SK-N-SH (cell line): ENCODE results near the gene DCANP1. TPM values are rescaled to one million over a fixed set of nuclear protein-coding genes. Genes with fewer than 3 reads are reported as not detected.
A peak's percentile ranks its signal among the peaks of the same experiment; 100 is the strongest.

Experiments used
- CTCF ChIA-PET: fragments of 300-600, 350-600 bp; formaldehyde crosslinking; extraction: SDS; loops from one replicate; lab custom pipeline; 2021; lab: Yijun Ruan, JAX
- POLR2A ChIA-PET: fragments of 350-600 bp; sonication (Branson Sonifier 250); formaldehyde crosslinking; extraction: SDS; loops from one replicate; lab custom pipeline; 2020; ENCODE audit warnings: antibody characterized with exemption, inconsistent platforms; lab: Yijun Ruan, JAX
- DNase-seq: peaks from one replicate; pipeline ENCODE4 v3.0.0; 2012
- H2AFZ ChIP-seq: fragments of 200-600 bp; sonication (generic); 2 replicates; pipeline ENCODE4 v1.8.1; 2016; ENCODE audit warnings: antibody characterized with exemption, mild to moderate bottlenecking, low read depth
- H3F3A ChIP-seq: fragments of 200-600 bp; sonication (generic); replicated peaks from 2 replicates; pipeline ENCODE3; 2016; ENCODE audit warnings: antibody characterized with exemption, mild to moderate bottlenecking; ENCODE audit not compliant: insufficient read depth
- H3K27ac ChIP-seq, 2 experiments: fragments of 200-500 bp in 1 of 2; fragments of 200-600 bp in 1 of 2; sonication (Bioruptor generic) in 1 of 2; sonication (generic), shearing (Covaris generic) in 1 of 2; 2 replicates each; pipeline versions ENCODE4 v1.5.1 to v1.6.1; 2014 to 2016; ENCODE audit warnings: low read depth in 2 of 2, inconsistent platforms in 1 of 2, low read length in 1 of 2, mild to moderate bottlenecking in 1 of 2, mixed read lengths in 1 of 2
- H3K27me3 ChIP-seq: fragments of 200-600 bp; sonication (generic), shearing (Covaris generic); 2 replicates; pipeline ENCODE4 v1.6.1; 2016; ENCODE audit warnings: mixed run types; ENCODE audit not compliant: insufficient read depth
- H3K36me3 ChIP-seq, 2 experiments: fragments of 200-500 bp in 1 of 2; fragments of 200-600 bp in 1 of 2; sonication (Bioruptor generic) in 1 of 2; sonication (generic) in 1 of 2; replicated peaks in 1 of 2; 2 replicates each; pipeline versions ENCODE3 to v1.5.1; 2014 to 2016; ENCODE audit warnings: low read length in 1 of 2, mild to moderate bottlenecking in 1 of 2; ENCODE audit not compliant: insufficient read depth in 2 of 2, control insufficient read depth in 1 of 2
- H3K4me1 ChIP-seq, 2 experiments: fragments of 200-500 bp in 1 of 2; fragments of 200-600 bp in 1 of 2; sonication (Bioruptor generic) in 1 of 2; sonication (generic), shearing (Covaris generic) in 1 of 2; 2 replicates each; pipeline versions ENCODE4 v1.5.1 to v1.6.1; 2014 to 2016; ENCODE audit warnings: low read depth in 1 of 2, low read length in 1 of 2, mixed run types in 1 of 2; ENCODE audit not compliant: insufficient read depth in 2 of 2, control insufficient read depth in 1 of 2
- H3K4me2 ChIP-seq: fragments of 200-600 bp; sonication (generic), shearing (Covaris generic); 2 replicates; pipeline ENCODE4 v1.6.1; 2017; ENCODE audit warnings: mixed run types
- H3K4me3 ChIP-seq, 2 experiments: fragments of 200-500 bp in 1 of 2; fragments of 200-600 bp in 1 of 2; sonication (Bioruptor generic) in 1 of 2; sonication (generic), shearing (Covaris generic) in 1 of 2; 2 replicates each; pipeline versions ENCODE4 v1.5.1 to v1.8.1; 2014 to 2016; ENCODE audit warnings: low read depth in 2 of 2, inconsistent platforms in 1 of 2, low read length in 1 of 2, mild to moderate bottlenecking in 1 of 2, mixed read lengths in 1 of 2, moderate library complexity in 1 of 2
- H3K79me2 ChIP-seq: fragments of 200-600 bp; sonication (generic); 2 replicates; pipeline ENCODE4 v1.8.1; 2017; ENCODE audit warnings: mild to moderate bottlenecking; ENCODE audit not compliant: insufficient read depth
- H3K9ac ChIP-seq: fragments of 200-600 bp; sonication (generic); 2 replicates; pipeline ENCODE4 v1.6.1; 2017; ENCODE audit warnings: mixed run types
- H3K9me2 ChIP-seq: fragments of 200-600 bp; sonication (generic); 2 replicates; pipeline ENCODE4 v1.6.1; 2017; ENCODE audit warnings: mixed run types
- H3K9me3 ChIP-seq: fragments of 200-600 bp; sonication (generic); 2 replicates; pipeline ENCODE4 v1.6.1; 2017; ENCODE audit warnings: mixed run types, mild to moderate bottlenecking, moderate library complexity
- H4K20me1 ChIP-seq: fragments of 200-600 bp; sonication (generic); 2 replicates; pipeline ENCODE4 v1.6.1; 2017; ENCODE audit warnings: mild to moderate bottlenecking, mixed run types; ENCODE audit not compliant: insufficient read depth
- CHD2 ChIP-seq: fragments of 150-350 bp; IDR thresholded peaks from 2 replicates; pipeline ENCODE4 v1.6.1; 2018; ENCODE audit warnings: low read length; ENCODE audit not compliant: partially characterized antibody
- ELF1 ChIP-seq: IDR thresholded peaks from 2 replicates; pipeline ENCODE4 v1.4.0; 2012
- GABPA ChIP-seq: IDR thresholded peaks from 2 replicates; pipeline ENCODE4 v1.4.0; 2012; ENCODE audit warnings: low read depth, mild to moderate bottlenecking
- JUND ChIP-seq: IDR thresholded peaks from 2 replicates; pipeline ENCODE4 v1.4.0; 2012
- MAX ChIP-seq: IDR thresholded peaks from 2 replicates; pipeline ENCODE4 v1.4.0; 2012; ENCODE audit warnings: low read depth
- MEF2A ChIP-seq: IDR thresholded peaks from 2 replicates; pipeline ENCODE4 v1.4.0; 2012; ENCODE audit warnings: low read depth, borderline replicate concordance
- MXI1 ChIP-seq: IDR thresholded peaks from 2 replicates; pipeline ENCODE4 v1.6.1; 2012; ENCODE audit warnings: mild to moderate bottlenecking, low read depth, low read length, improper control_type of control experiment
- NFIC ChIP-seq: IDR thresholded peaks from 2 replicates; pipeline ENCODE4 v1.4.0; 2012; ENCODE audit warnings: borderline replicate concordance
- POLR2AphosphoS5 ChIP-seq: IDR thresholded peaks from 2 replicates; pipeline ENCODE4 v1.6.1; 2012; ENCODE audit warnings: low read depth, low read length
- RAD21 ChIP-seq: IDR thresholded peaks from 2 replicates; pipeline ENCODE4 v1.6.1; 2012; ENCODE audit warnings: mild to moderate bottlenecking, low read length
- REST ChIP-seq: IDR thresholded peaks from 2 replicates; pipeline ENCODE4 v1.6.1; 2012; ENCODE audit warnings: mild to moderate bottlenecking, low read depth, low read length, moderate library complexity
- RXRA ChIP-seq: IDR thresholded peaks from 2 replicates; pipeline ENCODE4 v1.4.0; 2012; ENCODE audit warnings: low read depth, mild to moderate bottlenecking, borderline replicate concordance
- SIN3A ChIP-seq: IDR thresholded peaks from 2 replicates; pipeline ENCODE4 v1.6.1; 2012; ENCODE audit warnings: low read depth, mild to moderate bottlenecking, low read length, moderate library complexity, borderline replicate concordance
- TAF1 ChIP-seq: IDR thresholded peaks from 2 replicates; pipeline ENCODE4 v1.6.1; 2012; ENCODE audit warnings: low read depth, mild to moderate bottlenecking, low read length, moderate library complexity, borderline replicate concordance
- TCF12 ChIP-seq: IDR thresholded peaks from 2 replicates; pipeline ENCODE4 v1.4.0; 2012
- WGBS: methylation state at CpG from one replicate; pipeline ENCODE4 v1.1.6; 2017; ENCODE audit warnings: low lambda C conversion rate; 5-methylcytosine and 5-hydroxymethylcytosine counted together
- polyA plus RNA-seq, 3 experiments: library from polyadenylated mRNA; depleted of rRNA; stranded (reverse); fragments of >200 nt; gene quantifications; 2 replicates each; pipeline ENCODE4 v1.2.3, GENCODE V29; 2012

Gene DCANP1
- polyA plus RNA-seq, 1 of the 3 experiments (the other 2 are of a cell fraction): not detected

GRCh38 chr5:135399794-135400542 is 47.2 kb downstream of the DCANP1 start (continued):
- TF ChIP-seq REST (no peak), RAD21 (no peak), RXRA (no peak), TCF12 (no peak), ELF1 (no peak), MEF2A (no peak)

GRCh38 chr5:135398855-135399793 is 48.0 kb downstream of the DCANP1 start, which contains the start of gene MACROH2A1:
MACROH2A1 (minus strand) TSS chr5:135399231; CDS start chr5:135389093, 10,138 bp downstream.
- DNase-seq: peak; percentile 95
- H3F3A ChIP-seq: no peaks in the 10 kb centered on the region
- peak within 1 kb of the TSS; percentile 88 for H2AFZ ChIP-seq
- peaks cover 0 to 29% of the 10 kb centered on the region in 2 experiments; a peak in 3 of 4 replicates for H3K4me1 ChIP-seq
- no peaks in the 10 kb centered on the region for H3K36me3 ChIP-seq
- peak within 1 kb of the TSS; percentile 90 to 95 for H3K4me3 ChIP-seq
- H3K79me2 ChIP-seq: peaks cover 56% of the 10 kb centered on the region
- peaks cover 39% of the 10 kb centered on the region for H4K20me1 ChIP-seq
- H3K27ac ChIP-seq: peak within 1 kb of the TSS; percentile 81 to 93
- 13% methylated on average over 8 of the region's 109 CpGs for WGBS
- H3K9me3 ChIP-seq: no peaks in the 10 kb centered on the region
- H3K9me2 ChIP-seq: no peaks in the 10 kb centered on the region
- H3K9ac ChIP-seq: peak within 1 kb of the TSS; percentile 98
- TF ChIP-seq TAF1: peak; percentile 93
- peak; percentile 23; the same call in 1 of the 2 replicates for TF ChIP-seq MXI1
- TF ChIP-seq CHD2: peak; percentile 14
- peak; percentile 56 for TF ChIP-seq POLR2AphosphoS5
- TF ChIP-seq JUND: no peak
- peak; percentile 82 for TF ChIP-seq MAX
- TF ChIP-seq SIN3A: peak; percentile 61; the same call in 1 of the 2 replicates
- TF ChIP-seq MEF2A: no peak
- no peak for TF ChIP-seq NFIC
- peak; percentile 83 for TF ChIP-seq GABPA
- ChIA-PET CTCF (interaction anchor here (0.7 to 2.6 kb wide), 5 partner anchors 19 to 365 kb away, joined by 3 to 10 read pairs (median 3); partner anchors contain the start of gene PITX1), POLR2A (no interaction called here)
- peak within 1 kb of the TSS; percentile 97 for H3K4me2 ChIP-seq
- no peaks in the 10 kb centered on the region for H3K27me3 ChIP-seq
